MG63 (cell line): ENCODE measurements around the gene MCM7. TPM values are rescaled to one million over a fixed set of nuclear protein-coding genes. Genes with fewer than 3 reads are reported as not detected.

ENCODE experiments used
- DNase-seq: peaks from one replicate; pipeline ENCODE4 v3.0.0-alpha.2; 2020
- H3K27me3 ChIP-seq: fragments of 250-450 bp; sonication (Bioruptor Pico); 2 replicates; pipeline ENCODE4 v1.5.1; 2020; ENCODE audit warnings: mild to moderate bottlenecking, moderate library complexity
- H3K36me3 ChIP-seq: fragments of 250-450 bp; sonication (Bioruptor Pico); 2 replicates; pipeline ENCODE4 v1.5.1; 2020; ENCODE audit warnings: mild to moderate bottlenecking, moderate library complexity
- H3K4me3 ChIP-seq: fragments of 250-450 bp; sonication (Bioruptor Pico); 2 replicates; pipeline ENCODE4 v1.5.1; 2020; ENCODE audit warnings: mild to moderate bottlenecking, moderate library complexity
- H3K9me3 ChIP-seq: fragments of 250-450 bp; sonication (Bioruptor Pico); 2 replicates; pipeline ENCODE4 v1.5.1; 2020; ENCODE audit warnings: mild to moderate bottlenecking, moderate library complexity
- total RNA-seq: library from RNA; depleted of rRNA; stranded (reverse); fragments of >200 nt; shearing (Covaris generic); gene quantifications from 2 replicates; pipeline ENCODE4 v1.2.3, GENCODE V29; 2014; ENCODE audit warnings: low replicate concordance

MCM7 gene
- total RNA-seq, 1 experiment from 2014 or later: 191 TPM

DNA sequence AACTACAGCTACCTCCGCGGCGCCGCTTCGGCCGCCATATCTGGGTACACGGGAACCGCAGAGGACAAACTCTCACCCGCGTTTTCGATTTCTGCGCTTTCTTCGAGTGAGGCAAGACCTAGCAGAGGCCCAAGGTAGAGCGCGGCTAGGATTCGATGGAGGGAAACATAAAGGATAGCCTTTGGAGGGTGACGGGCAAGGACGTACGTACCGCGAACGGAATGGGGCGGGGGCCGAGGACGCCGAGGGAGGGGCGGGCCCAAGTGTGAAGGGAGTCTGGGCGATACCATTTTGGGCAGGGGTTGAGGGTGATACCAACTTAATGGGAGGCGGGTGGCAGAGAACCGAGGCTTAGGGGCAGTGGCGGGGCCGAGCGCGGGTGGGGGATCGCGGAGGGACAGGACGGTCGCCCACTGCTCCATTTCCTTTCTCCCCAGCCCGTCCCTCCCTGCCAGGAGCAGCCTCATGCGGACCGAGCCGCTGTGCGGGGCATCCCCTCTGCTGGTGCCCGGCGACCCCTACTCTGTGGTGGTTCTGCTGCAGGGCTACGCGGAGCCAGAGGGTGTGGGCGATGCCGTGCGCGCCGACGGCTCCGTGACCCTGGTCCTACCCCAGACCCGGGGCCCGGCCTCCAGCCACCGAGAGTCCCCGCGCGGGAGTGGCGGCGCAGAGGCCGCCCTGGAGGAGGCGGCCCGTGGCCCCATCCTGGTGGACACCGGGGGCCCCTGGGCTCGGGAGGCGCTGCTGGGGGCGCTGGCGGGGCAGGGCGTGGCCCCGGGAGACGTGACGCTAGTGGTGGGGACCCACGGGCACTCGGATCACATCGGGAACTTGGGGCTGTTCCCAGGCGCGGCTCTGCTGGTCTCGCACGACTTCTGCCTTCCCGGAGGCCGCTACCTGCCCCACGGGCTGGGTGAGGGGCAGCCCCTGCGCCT, 26.0 kb upstream of the MCM7 start, which contains the start of gene MBLAC1:
TSS of gene MBLAC1 (plus strand) at position 37 of the 935 bp plus-strand sequence. CDS start at position 466, 429 bp downstream.
- H3K36me3 ChIP-seq: no peaks in the 10 kb centered on the region; the same call in 1 of the 2 replicates
- DNase-seq: peak; percentile 81
- peak within 1 kb of the TSS; percentile 84 for H3K4me3 ChIP-seq
- H3K9me3 ChIP-seq: no peaks in the 10 kb centered on the region
- no peaks in the 10 kb centered on the region for H3K27me3 ChIP-seq

DNA sequence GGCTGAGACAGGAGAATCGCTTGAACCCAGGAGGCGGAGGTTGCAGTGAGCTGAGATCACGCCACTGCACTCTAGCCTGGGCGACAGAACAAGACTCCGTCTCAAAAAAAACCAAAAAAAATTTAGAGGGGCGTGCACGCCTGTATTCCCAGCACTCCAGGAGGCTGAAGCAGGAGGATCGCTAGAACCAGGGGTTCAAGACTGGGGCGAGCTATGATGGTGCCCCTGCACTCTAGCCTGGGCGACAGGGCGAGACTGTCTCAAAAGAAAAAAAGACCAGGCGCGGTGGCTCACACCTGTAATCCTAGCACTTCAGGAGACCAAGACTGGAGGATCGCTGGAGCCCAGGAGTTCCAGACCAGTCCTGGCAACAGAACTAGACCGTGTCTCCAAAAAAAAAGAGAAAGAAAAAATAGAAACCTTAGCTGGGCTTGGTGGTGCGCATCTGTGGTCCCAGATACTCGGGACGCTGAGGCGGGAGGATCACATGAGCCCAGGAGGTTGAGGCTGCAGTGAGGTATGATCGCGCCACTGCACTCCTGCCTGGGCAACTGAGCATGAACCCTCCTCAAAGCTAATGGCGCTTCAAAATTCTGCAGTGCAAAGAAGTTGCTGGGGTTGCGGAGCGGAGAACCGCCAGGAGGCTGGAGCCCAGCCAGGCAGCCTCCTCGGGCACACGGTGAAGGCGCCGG, 25.2 kb upstream of the MCM7 start:
- Histone ChIP-seq H3K4me3 (peak overlapping the region; percentile 84), H3K36me3 (no peaks in the 10 kb centered on the region; the same call in 1 of the 2 replicates), H3K27me3 (no peaks in the 10 kb centered on the region), H3K9me3 (no peaks in the 10 kb centered on the region)
- no peak for DNase-seq

DNA sequence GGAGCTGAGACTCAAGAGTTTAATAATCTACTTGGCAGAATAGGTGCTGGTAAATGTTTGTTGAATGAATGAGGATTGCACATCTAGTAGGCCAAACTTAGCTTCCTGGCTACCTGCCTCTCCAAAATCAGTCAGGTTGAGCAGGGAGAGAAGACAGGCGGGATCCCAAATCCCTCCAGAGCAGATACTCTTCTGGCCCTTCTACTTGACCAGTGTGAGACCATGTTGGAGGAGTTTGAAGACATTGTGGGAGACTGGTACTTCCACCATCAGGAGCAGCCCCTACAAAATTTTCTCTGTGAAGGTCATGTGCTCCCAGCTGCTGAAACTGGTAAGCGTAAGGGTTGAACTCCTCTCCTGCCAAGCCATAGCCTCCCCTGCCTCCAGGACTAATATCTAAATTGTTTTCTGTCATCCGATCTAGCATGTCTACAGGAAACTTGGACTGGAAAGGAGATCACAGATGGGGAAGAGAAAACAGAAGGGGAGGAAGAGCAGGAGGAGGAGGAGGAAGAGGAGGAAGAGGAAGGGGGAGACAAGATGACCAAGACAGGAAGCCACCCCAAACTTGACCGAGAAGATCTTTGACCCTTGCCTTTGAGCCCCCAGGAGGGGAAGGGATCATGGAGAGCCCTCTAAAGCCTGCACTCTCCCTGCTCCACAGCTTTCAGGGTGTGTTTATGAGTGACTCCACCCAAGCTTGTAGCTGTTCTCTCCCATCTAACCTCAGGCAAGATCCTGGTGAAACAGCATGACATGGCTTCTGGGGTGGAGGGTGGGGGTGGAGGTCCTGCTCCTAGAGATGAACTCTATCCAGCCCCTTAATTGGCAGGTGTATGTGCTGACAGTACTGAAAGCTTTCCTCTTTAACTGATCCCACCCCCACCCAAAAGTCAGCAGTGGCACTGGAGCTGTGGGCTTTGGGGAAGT, 23.4 kb upstream of the MCM7 start:
- no peaks in the 10 kb centered on the region; the same call in 1 of the 2 replicates for H3K36me3 ChIP-seq
- H3K9me3 ChIP-seq: no peaks in the 10 kb centered on the region
- no peak for DNase-seq
- H3K4me3 ChIP-seq: no peak overlapping the region
- H3K27me3 ChIP-seq: no peaks in the 10 kb centered on the region

DNA sequence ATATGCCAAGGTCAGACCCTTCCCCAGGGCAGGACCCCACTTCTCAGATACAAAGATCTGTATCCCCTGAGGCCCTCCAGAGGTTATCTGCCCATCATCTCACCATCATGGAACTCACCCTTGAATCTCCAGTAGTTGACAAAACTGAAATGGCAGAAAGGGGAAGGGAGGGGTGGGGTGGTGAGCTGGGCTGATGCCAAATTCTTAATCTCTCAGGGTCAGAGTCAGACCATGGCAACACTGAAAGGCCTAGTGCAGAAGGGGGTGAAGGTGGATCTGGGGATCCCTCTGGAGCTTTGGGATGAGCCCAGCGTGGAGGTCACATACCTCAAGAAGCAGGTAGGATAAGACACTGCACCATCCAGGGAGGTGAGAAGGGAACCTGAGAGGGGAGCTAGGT, 21.4 kb upstream of the MCM7 start:
- no peaks in the 10 kb centered on the region; the same call in 1 of the 2 replicates for H3K36me3 ChIP-seq
- H3K4me3 ChIP-seq: no peak overlapping the region
- DNase-seq: no peak

GRCh38 chr7:100122067-100122466, 20.9 kb upstream of the MCM7 start:
- DNase-seq: no peak
- H3K4me3 ChIP-seq: no peak overlapping the region

More for the DNA sequence above, 21.4 kb upstream of the MCM7 start:
- Histone ChIP-seq H3K27me3 (no peaks in the 10 kb centered on the region), H3K9me3 (no peaks in the 10 kb centered on the region)

DNA sequence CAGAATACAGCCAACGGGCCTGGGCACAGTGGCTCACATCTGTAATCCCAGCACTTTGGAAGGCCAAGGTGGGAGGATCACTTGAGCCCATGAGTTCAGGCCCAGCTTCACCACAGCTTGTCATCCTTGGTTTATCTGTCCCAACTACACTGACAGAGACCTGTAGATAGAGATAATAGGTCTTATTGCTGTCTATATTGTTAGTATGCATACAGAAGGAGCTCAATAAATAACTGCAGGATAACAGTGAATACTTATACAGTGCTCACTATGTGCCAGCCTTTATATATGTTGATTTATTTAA, 19.5 kb upstream of the MCM7 start:
- no peaks in the 10 kb centered on the region for H3K9me3 ChIP-seq
- H3K36me3 ChIP-seq: no peaks in the 10 kb centered on the region; the same call in 1 of the 2 replicates
- no peaks in the 10 kb centered on the region for H3K27me3 ChIP-seq
- H3K4me3 ChIP-seq: peak overlapping the region; percentile 78
- no peak for DNase-seq

More at GRCh38 chr7:100122067-100122466, 20.9 kb upstream of the MCM7 start:
- no peaks in the 10 kb centered on the region for H3K9me3 ChIP-seq
- no peaks in the 10 kb centered on the region for H3K27me3 ChIP-seq
- H3K36me3 ChIP-seq: no peaks in the 10 kb centered on the region; the same call in 1 of the 2 replicates

- Histone ChIP-seq H3K27me3 (no peaks in the 10 kb centered on the region), H3K36me3 (no peaks in the 10 kb centered on the region), H3K4me3 (peak overlapping the region; percentile 78), H3K9me3 (no peaks in the 10 kb centered on the region)
- DNase-seq: peak; percentile 55
These were observed 19.0 kb upstream of the MCM7 start for GRCh38 chr7:100119970-100120732.

- H3K4me3 ChIP-seq: peak within 1 kb of the TSS; percentile 78
- no peaks in the 10 kb centered on the region for H3K27me3 ChIP-seq
- no peaks in the 10 kb centered on the region for H3K36me3 ChIP-seq
- H3K9me3 ChIP-seq: no peaks in the 10 kb centered on the region
- peak; percentile 86 for DNase-seq
These were observed 18.1 kb upstream of the MCM7 start, which contains the start of the genes CNPY4 and TAF6 for GRCh38 chr7:100119072-100119969. CNPY4 (plus strand) TSS chr7:100119634; CDS start chr7:100119745, 111 bp downstream. TAF6 (minus strand) TSS chr7:100119358; CDS start chr7:100114209, 5,149 bp downstream.

DNA sequence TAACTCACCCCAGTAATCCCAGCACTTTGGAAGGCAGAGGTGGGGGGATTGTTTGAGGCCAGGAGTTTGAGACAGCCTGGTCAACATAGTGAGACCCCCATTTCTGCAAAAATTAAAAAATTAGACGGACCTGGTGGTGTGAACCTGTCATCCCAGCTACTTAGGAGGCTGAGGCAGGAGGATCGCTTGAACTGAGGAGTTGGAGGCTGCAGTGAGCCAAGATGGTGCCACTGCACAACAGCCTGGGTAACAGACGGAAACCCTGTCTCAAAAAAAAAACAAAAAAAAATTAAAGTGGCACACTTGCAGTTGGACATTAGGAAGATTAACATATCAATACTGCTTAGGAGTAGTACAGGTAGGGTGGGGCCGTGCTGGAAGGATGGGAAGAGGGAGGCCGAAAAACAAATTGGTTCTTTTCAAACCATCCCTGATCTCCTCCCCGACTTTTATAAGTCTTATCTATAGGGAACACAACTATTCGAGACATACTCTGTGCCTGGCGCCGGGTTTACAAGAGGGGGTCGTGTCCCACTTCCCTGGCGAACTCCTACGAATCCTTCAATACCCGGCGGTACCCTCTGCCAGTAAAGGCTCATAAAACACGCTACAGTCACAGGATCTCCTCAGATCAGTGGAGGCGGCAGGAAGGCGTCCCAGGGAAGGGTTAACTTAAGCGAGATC, 17.3 kb upstream of the MCM7 start:
- H3K9me3 ChIP-seq: no peaks in the 10 kb centered on the region
- no peaks in the 10 kb centered on the region for H3K36me3 ChIP-seq
- no peak for DNase-seq
- H3K27me3 ChIP-seq: no peaks in the 10 kb centered on the region
- peak overlapping the region; percentile 78 for H3K4me3 ChIP-seq

- no peak for DNase-seq
- Histone ChIP-seq H3K27me3 (no peaks in the 10 kb centered on the region), H3K9me3 (no peaks in the 10 kb centered on the region), H3K4me3 (no peak overlapping the region), H3K36me3 (no peaks in the 10 kb centered on the region; the same call in 1 of the 2 replicates)
These were observed 13.8 kb upstream of the MCM7 start for GRCh38 chr7:100115026-100115425.

DNA sequence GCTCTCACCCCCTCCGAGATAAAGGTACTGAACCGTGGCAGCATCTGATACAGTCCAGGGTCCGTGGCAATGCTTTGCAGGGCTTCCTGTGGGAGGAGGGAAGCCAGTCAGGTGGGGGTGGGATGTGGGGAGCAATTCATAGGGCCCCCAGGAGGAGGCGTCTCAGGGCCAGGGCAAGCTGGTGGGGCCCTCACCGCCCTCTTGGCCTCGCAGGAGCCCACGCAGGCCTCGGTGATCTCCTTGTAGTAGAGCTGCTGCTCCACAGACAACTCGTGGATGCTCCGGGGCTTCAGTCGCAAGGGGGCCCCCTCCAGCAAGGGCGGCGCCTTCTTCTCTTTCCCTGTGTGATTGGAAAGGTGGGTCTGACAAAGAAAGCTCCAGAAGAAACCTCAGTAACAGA, 10.7 kb upstream of the MCM7 start:
- Histone ChIP-seq H3K27me3 (no peaks in the 10 kb centered on the region), H3K9me3 (no peaks in the 10 kb centered on the region), H3K4me3 (no peak overlapping the region), H3K36me3 (no peaks in the 10 kb centered on the region; the same call in 1 of the 2 replicates)
- DNase-seq: no peak

- Histone ChIP-seq H3K4me3 (no peak overlapping the region), H3K36me3 (no peaks in the 10 kb centered on the region; the same call in 1 of the 2 replicates), H3K9me3 (no peaks in the 10 kb centered on the region), H3K27me3 (no peaks in the 10 kb centered on the region)
- DNase-seq: no peak
These were observed 10.0 kb upstream of the MCM7 start for GRCh38 chr7:100111156-100111555.

- no peak overlapping the region for H3K4me3 ChIP-seq
- no peak for DNase-seq
- H3K9me3 ChIP-seq: no peaks in the 10 kb centered on the region
- no peaks in the 10 kb centered on the region; the same call in 1 of the 2 replicates for H3K36me3 ChIP-seq
- H3K27me3 ChIP-seq: no peaks in the 10 kb centered on the region
These were observed 8.4 kb upstream of the MCM7 start for GRCh38 chr7:100109521-100110163.

- Histone ChIP-seq H3K36me3 (no peaks in the 10 kb centered on the region; the same call in 1 of the 2 replicates), H3K9me3 (no peaks in the 10 kb centered on the region), H3K4me3 (no peak overlapping the region), H3K27me3 (no peaks in the 10 kb centered on the region)
- no peak for DNase-seq
These were observed 6.7 kb upstream of the MCM7 start for GRCh38 chr7:100107890-100108289.
